Measurements from ENCODE around the gene SIAE.

- no peak for TF ChIP-seq SIX5 (IDR thresholded peaks at IDR 0.05; ENCODE audit: low read depth, low read length)
- no peak for TF ChIP-seq RXRA (IDR thresholded peaks at IDR 0.05; ENCODE audit: insufficient read depth, low read depth, low read length)
- TF ChIP-seq POLR2A (IDR thresholded peaks at IDR 0.05; ENCODE audit: control extremely low read depth in 1 of 2, low read depth in 2 of 2, low read length in 2 of 2) = no peak
- TF ChIP-seq SP1 (IDR thresholded peaks at IDR 0.05; ENCODE audit: low read depth, low read length) = no peak
- no peak for TF ChIP-seq CTCF (IDR thresholded peaks at IDR 0.05; ENCODE audit: control extremely low read depth in 1 of 3, insufficient read depth in 1 of 3, low read depth in 1 of 3, low read length in 3 of 3)
- TF ChIP-seq RNF2 (IDR thresholded peaks at IDR 0.05; ENCODE audit: borderline replicate concordance, low read depth, low read length, missing control alignments, poor library complexity, severe bottlenecking) = no peak
- no peak for TF ChIP-seq POLR2AphosphoS5 (IDR thresholded peaks at IDR 0.05; ENCODE audit: low read depth, low read length)
- TF ChIP-seq GTF2F1 (IDR thresholded peaks at IDR 0.05; ENCODE audit: borderline replicate concordance, low read depth, low read length) = no peak
- no peak for TF ChIP-seq EZH2 (IDR thresholded peaks at IDR 0.05; ENCODE audit: low read depth, low read length, severe bottlenecking)
- TF ChIP-seq EP300 (IDR thresholded peaks at IDR 0.05; ENCODE audit: borderline replicate concordance in 1 of 2, low read depth in 2 of 2, low read length in 2 of 2) = no peak
- no peak for TF ChIP-seq YY1 (IDR thresholded peaks at IDR 0.05; ENCODE audit: low read depth, low read length)
- no peak for TF ChIP-seq PHF8 (conservative IDR thresholded peaks at IDR 0.05; ENCODE audit: low read depth, low read length)
- no peak for TF ChIP-seq NANOG (IDR thresholded peaks at IDR 0.05; ENCODE audit: insufficient read depth, low read depth, low read length, poor library complexity, severe bottlenecking)
- no peak for TF ChIP-seq ASH2L (IDR thresholded peaks at IDR 0.05; ENCODE audit: low read length)
Measured at GRCh38 chr11:124612567-124613246, 60.8 kb downstream of the SIAE start.
